ENCODE results near the gene RNF181.
A peak's percentile ranks its signal among the peaks of the same experiment; 100 is the strongest.
"Not testable (repeated sequence)": the region's sequence is repeated elsewhere in the genome, so short reads cannot be mapped to it uniquely, and the experiment has no call there.

RNF181 gene

GRCh38 chr2:85595301-85596025 is at the start of gene RNF181:
TSS of gene RNF181 (plus strand) at chr2:85595745. CDS start at chr2:85595764, 19 bp downstream.
- DNase-seq, result peak; percentile 94

- DNase-seq, result no peak
Measured at GRCh38 chr2:85545780-85546240, 49.7 kb upstream of the RNF181 start.

- DNase-seq, result no peak
Measured at GRCh38 chr2:85547089-85547858, 48.3 kb upstream of the RNF181 start.

- no peak for DNase-seq
Measured at GRCh38 chr2:85547859-85548607, 47.5 kb upstream of the RNF181 start.

- no peak for DNase-seq
Measured at GRCh38 chr2:85548608-85548900, 47.0 kb upstream of the RNF181 start.

GRCh38 chr2:85549095-85549494 is 46.5 kb upstream of the RNF181 start:
- DNase-seq, result no peak

GRCh38 chr2:85549826-85550225 is 45.7 kb upstream of the RNF181 start:
- DNase-seq, result no peak

- DNase-seq, result no peak
Measured at GRCh38 chr2:85550486-85550885, 45.1 kb upstream of the RNF181 start.

- peak; percentile 41 for DNase-seq
Measured at GRCh38 chr2:85551698-85552678, 43.6 kb upstream of the RNF181 start.

GRCh38 chr2:85553184-85553583 is 42.4 kb upstream of the RNF181 start:
- no peak for DNase-seq

- DNase-seq, result no peak
Measured at GRCh38 chr2:85554980-85555612, 40.4 kb upstream of the RNF181 start.

GRCh38 chr2:85557130-85557529 is 38.4 kb upstream of the RNF181 start:
- DNase-seq, result no peak

- DNase-seq, result no peak
Measured at GRCh38 chr2:85558160-85558559, 37.4 kb upstream of the RNF181 start.

- DNase-seq, result not testable (repeated sequence)
Measured at GRCh38 chr2:85560403-85560726, 35.2 kb upstream of the RNF181 start.

GRCh38 chr2:85560812-85561279 is 34.7 kb upstream of the RNF181 start:
- no peak for DNase-seq

- DNase-seq, result peak; percentile 79
Measured at GRCh38 chr2:85561280-85562212, 34.0 kb upstream of the RNF181 start, which contains the start of gene GGCX. TSS of gene GGCX (minus strand) at chr2:85561493. CDS start at chr2:85561428, 65 bp downstream.

GRCh38 chr2:85564144-85564563 is 31.4 kb upstream of the RNF181 start:
- no peak for DNase-seq

- no peak for DNase-seq
Measured at GRCh38 chr2:85566265-85566664, 29.3 kb upstream of the RNF181 start.

- no peak for DNase-seq
Measured at GRCh38 chr2:85575739-85576138, 19.8 kb upstream of the RNF181 start.

GRCh38 chr2:85577063-85577385 is 18.5 kb upstream of the RNF181 start:
- no peak for DNase-seq
